ENCODE results near the gene DHRS12.

The DHRS12 gene

DNA sequence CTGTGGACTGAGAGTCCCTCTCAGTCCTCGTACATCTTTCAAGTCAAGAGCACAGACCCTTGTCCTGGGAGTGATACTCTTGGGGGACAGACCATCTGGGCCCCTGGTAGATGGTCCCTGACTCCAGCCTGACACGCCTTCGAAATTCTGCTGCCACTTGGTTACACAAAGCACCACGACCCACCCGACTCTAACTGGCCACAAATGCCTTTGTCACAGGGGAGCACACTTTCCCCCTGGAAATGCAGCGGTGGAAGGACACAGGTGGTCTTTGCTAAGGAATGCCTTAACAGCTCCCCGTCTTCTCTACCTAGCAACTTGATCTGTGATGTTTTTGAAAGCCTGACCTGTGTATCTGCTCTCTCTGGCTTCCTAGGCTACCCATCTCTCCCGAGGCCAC is 13.8 kb upstream of the DHRS12 start:
- no peak overlapping the region for H3K4me3 ChIP-seq (ENCODE audit: low read depth, low read length)
- TF ChIP-seq, protein P1, sequence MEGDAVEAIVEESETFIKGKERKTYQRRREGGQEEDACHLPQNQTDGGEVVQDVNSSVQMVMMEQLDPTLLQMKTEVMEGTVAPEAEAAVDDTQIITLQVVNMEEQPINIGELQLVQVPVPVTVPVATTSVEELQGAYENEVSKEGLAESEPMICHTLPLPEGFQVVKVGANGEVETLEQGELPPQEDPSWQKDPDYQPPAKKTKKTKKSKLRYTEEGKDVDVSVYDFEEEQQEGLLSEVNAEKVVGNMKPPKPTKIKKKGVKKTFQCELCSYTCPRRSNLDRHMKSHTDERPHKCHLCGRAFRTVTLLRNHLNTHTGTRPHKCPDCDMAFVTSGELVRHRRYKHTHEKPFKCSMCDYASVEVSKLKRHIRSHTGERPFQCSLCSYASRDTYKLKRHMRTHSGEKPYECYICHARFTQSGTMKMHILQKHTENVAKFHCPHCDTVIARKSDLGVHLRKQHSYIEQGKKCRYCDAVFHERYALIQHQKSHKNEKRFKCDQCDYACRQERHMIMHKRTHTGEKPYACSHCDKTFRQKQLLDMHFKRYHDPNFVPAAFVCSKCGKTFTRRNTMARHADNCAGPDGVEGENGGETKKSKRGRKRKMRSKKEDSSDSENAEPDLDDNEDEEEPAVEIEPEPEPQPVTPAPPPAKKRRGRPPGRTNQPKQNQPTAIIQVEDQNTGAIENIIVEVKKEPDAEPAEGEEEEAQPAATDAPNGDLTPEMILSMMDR (conservative IDR thresholded peaks at IDR 0.05; ENCODE audit: low read depth, low read length), result no peak
- DNase-seq (ENCODE audit: low read depth), result no peak

DNA sequence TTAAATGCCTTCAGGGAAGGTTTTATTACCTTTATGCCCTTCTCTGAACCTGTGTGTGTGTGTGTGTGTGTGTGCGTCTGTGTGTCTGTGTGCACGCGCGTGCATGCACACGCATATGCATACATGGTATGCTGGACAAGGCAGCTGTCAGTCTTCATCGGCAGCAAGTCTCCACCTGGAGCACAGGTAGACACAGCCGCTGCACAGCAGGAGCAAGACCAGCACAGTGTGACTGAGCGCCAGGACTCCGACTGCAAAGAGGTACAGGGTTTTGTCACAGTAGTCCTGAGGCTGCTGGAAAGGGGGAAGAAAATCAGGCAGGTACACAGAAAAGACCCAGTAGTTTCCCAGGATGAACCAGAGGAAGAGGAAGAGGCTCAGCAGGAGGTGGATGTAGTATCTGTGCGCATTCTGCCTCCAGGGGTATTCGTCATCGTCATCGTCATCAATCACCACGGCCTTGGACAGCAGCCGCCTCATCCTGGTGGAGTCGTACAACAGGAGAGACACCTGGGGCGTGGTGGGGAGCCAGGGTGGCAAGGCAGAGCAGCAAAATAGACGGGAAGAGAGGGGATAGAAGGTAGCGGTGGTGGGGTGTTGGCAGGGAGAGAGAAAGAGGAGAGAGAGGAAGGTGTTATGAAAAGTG is 12.8 kb upstream of the DHRS12 start:
- no peak for DNase-seq (ENCODE audit: low read depth)
- H3K4me3 ChIP-seq (ENCODE audit: low read depth, low read length), result no peak overlapping the region
- TF ChIP-seq, protein P1 (conservative IDR thresholded peaks at IDR 0.05; ENCODE audit: low read depth, low read length), result no peak

DNA sequence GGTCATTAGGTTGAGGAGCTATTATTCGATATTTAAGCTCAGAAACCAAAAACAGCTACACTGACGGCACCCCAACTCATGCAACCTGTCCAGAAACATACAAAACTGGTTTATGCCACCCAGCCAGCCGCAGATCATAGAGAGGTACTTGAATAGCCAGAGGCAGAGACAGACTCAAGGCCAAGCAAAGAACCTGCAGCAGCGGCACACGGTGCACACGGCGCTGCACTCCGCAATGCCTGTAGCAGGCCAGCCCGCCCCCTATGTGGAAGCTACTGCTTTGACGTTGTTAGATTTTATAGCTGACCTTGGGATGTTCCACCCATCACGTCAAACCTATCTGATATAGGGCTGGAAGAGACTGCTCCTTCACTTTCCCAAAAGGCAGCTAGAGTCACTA is 11.9 kb upstream of the DHRS12 start:
- TF ChIP-seq, protein P1 (conservative IDR thresholded peaks at IDR 0.05; ENCODE audit: low read depth, low read length), result no peak
- no peak for DNase-seq (ENCODE audit: low read depth)

DNA sequence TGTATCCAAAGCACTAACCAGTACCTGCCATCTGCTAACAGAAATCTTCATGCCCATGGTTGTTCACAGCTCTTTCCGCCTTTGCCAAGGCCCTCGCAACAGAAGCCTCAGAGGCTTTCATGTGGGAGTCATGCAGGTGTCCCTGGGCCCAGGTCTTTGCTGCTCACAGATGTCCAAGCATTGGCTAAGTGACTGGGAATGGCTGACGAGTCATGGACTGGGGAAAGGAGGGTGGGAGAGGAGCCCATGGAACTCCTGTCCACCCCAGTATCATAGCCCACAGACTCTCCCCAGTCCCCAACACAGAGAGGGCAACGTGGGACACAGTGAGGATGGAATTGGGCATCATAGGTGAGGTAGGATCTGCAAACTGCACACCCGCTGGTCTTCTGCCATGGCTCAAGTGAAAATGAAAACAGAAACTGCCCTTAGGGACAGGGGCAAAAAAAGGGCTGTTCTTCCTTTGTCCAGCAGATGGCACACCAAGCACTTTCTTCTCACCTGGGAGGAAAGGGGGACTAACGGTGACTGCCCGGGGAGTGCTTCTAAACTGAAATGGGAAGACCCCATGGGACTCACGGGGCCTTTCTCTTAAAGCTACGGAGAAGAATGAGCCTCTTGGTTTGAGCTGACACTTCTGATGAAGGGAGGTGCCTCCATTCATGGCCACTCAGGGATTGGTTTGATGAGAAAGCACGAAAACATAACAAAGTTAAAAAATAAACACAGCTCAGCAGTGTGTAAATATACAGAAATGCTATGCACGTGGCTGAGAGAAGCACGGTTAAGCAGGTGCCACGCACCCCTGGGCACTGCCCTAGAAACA is 11.1 kb upstream of the DHRS12 start:
- TF ChIP-seq, protein P1 (conservative IDR thresholded peaks at IDR 0.05; ENCODE audit: low read depth, low read length), result peak; percentile 95
- peak; percentile 74 for DNase-seq (ENCODE audit: low read depth)
- peak overlapping the region; percentile 33 for H3K4me3 ChIP-seq (ENCODE audit: low read depth, low read length)

More for the DNA sequence above, 11.9 kb upstream of the DHRS12 start:
- no peak overlapping the region for H3K4me3 ChIP-seq (ENCODE audit: low read depth, low read length)

DNA sequence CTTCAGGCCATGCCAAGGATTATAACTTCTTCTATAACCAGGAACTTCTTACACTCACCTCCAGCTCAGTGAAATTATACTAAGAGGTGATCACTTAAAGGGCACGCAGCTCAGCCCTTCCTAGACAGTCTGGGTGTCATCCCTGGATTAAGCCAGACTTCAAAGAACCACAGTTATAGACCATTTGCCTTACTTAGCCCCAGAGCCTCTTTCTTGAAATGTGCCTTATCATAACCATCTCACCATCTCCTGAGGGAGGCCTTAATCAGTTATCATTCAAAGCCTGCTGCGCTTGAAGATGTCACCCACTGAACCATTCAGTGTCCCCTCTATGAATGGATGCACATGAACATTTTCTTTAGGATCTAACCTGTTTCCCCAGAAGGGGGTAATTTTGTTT is 10.1 kb upstream of the DHRS12 start:
- no peak for DNase-seq (ENCODE audit: low read depth)
- TF ChIP-seq, protein P1 (conservative IDR thresholded peaks at IDR 0.05; ENCODE audit: low read depth, low read length), result no peak
- no peak overlapping the region for H3K4me3 ChIP-seq (ENCODE audit: low read depth, low read length)

DNA sequence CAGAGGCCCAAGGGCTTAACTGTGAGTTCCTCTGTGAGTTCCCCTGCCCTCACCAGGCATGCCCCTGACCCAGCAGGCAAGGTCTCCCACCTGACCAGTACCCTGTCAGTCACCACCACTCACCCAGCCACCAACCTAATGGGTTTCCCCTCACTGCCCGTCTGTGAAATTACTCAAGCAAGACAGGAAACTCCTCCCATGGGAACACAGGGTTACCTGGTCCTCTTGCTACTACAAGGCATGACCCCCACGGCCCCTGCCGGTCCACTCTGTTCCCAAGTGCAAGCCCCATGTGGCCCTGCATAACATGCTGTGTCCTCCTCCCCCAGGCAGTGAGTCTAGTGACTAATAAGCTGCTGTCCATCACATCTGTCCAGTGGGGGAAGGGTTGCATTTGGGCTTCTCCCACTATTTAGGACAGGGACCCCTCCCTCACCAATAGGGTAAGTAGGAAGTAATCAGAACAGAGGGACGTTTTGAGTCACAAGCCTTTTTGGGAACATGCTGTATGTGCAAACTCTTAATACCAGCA is 8.0 kb upstream of the DHRS12 start:
- TF ChIP-seq, protein P1 (conservative IDR thresholded peaks at IDR 0.05; ENCODE audit: low read depth, low read length), result no peak
- H3K4me3 ChIP-seq (ENCODE audit: low read depth, low read length), result no peak overlapping the region
- no peak for DNase-seq (ENCODE audit: low read depth)

All from choroid plexus epithelial cell (primary cell).